NB4 (cell line): ENCODE measurements around the gene GALNS.

Source experiments
- CTCF ChIP-seq: IDR thresholded peaks from one replicate; pipeline ENCODE4 v1.5.1; 2012; ENCODE audit warnings: low read depth, low read length
- MAX ChIP-seq: IDR thresholded peaks from 2 replicates; pipeline ENCODE4 v1.6.1; 2011; ENCODE audit warnings: low read depth, low read length
- POLR2A ChIP-seq: IDR thresholded peaks from 2 replicates; pipeline ENCODE4 v1.6.1; 2011; ENCODE audit warnings: mild to moderate bottlenecking; ENCODE audit not compliant: insufficient read length; ENCODE audit errors: extremely low read depth

- TF ChIP-seq CTCF (no peak), POLR2A (no peak), MAX (no peak)
Observed at GRCh38 chr16:88888057-88888456, 31.3 kb upstream of the GALNS start.
